ENCODE data around the gene PRKCQ. TPM values are rescaled to one million over a fixed set of nuclear protein-coding genes. Genes with fewer than 3 reads are reported as not detected.

PRKCQ gene
- total RNA-seq, 2 experiments from 2014 or later, result 4.0 to 7.8 TPM

GRCh38 chr10:6622921-6623320, 42.8 kb upstream of the PRKCQ start:
- DNase-seq (ENCODE audit: low spot score), result no peak
- H3K36me3 ChIP-seq (ENCODE audit: insufficient read depth, low read length), result no peaks in the 10 kb centered on the region
- BruUV-seq (replicated peaks), result no TSS peak
- ChIA-PET CTCF (ENCODE audit: unreplicated experiment) (no interaction called here), POLR2A (no interaction called here)
- intact Hi-C loops (cut with micrococcal nuclease; ENCODE audit: unreplicated experiment), result no loop called here
- H3K4me3 ChIP-seq (ENCODE audit: low read depth, low read length, poor library complexity, severe bottlenecking), result no peak overlapping the region
- H4K20me1 ChIP-seq (ENCODE audit: insufficient read depth, low read length), result no peaks in the 10 kb centered on the region
- no peak overlapping the region for H2AFZ ChIP-seq (ENCODE audit: low read length)
- no peaks in the 10 kb centered on the region for H3K4me1 ChIP-seq (ENCODE audit: insufficient read depth, low read length, poor library complexity, severe bottlenecking)
- TF ChIP-seq EZH2phosphoT487 (IDR thresholded peaks at IDR 0.05; ENCODE audit: borderline replicate concordance, low read depth, low read length), result no peak
- TF ChIP-seq CTCF (conservative IDR thresholded peaks at IDR 0.05; ENCODE audit: low read length), result no peak
- H3K9me2 ChIP-seq (ENCODE audit: insufficient read depth, low read length), result no peaks in the 10 kb centered on the region
- no peaks in the 10 kb centered on the region for H3K79me2 ChIP-seq (ENCODE audit: insufficient read depth, low read depth, low read length)
- no peaks in the 10 kb centered on the region for H3K9me3 ChIP-seq (ENCODE audit: low read length)
- no peak overlapping the region for H3K27ac ChIP-seq (ENCODE audit: low read depth, low read length, poor library complexity, severe bottlenecking)
- no peak overlapping the region for H3K4me2 ChIP-seq (ENCODE audit: low read length)

GRCh38 chr10:6621536-6621935, 41.5 kb upstream of the PRKCQ start:
- no peak for DNase-seq (ENCODE audit: low spot score)
- no peaks in the 10 kb centered on the region for H3K4me1 ChIP-seq (ENCODE audit: insufficient read depth, low read length, poor library complexity, severe bottlenecking)
- no peak overlapping the region for H2AFZ ChIP-seq (ENCODE audit: low read length)
- no peaks in the 10 kb centered on the region for H3K36me3 ChIP-seq (ENCODE audit: insufficient read depth, low read length)
- POLR2A ChIA-PET, result no interaction called here
- no peaks in the 10 kb centered on the region for H4K20me1 ChIP-seq (ENCODE audit: insufficient read depth, low read length)
- no peaks in the 10 kb centered on the region for H3K9me2 ChIP-seq (ENCODE audit: insufficient read depth, low read length)
- CTCF ChIA-PET (ENCODE audit: unreplicated experiment), result no interaction called here
- no peak for TF ChIP-seq EZH2phosphoT487 (IDR thresholded peaks at IDR 0.05; ENCODE audit: borderline replicate concordance, low read depth, low read length)
- no peak for TF ChIP-seq CTCF (conservative IDR thresholded peaks at IDR 0.05; ENCODE audit: low read length)
- no peak overlapping the region for H3K4me2 ChIP-seq (ENCODE audit: low read length)
- H3K9me3 ChIP-seq (ENCODE audit: low read length), result no peaks in the 10 kb centered on the region
- no peaks in the 10 kb centered on the region for H3K79me2 ChIP-seq (ENCODE audit: insufficient read depth, low read depth, low read length)
- intact Hi-C loops (cut with micrococcal nuclease; ENCODE audit: unreplicated experiment), result no loop called here
- no peak overlapping the region for H3K27ac ChIP-seq (ENCODE audit: low read depth, low read length, poor library complexity, severe bottlenecking)
- BruUV-seq (replicated peaks), result no TSS peak
- no peak overlapping the region for H3K4me3 ChIP-seq (ENCODE audit: low read depth, low read length, poor library complexity, severe bottlenecking)

GRCh38 chr10:6619660-6620059, 39.6 kb upstream of the PRKCQ start:
- CTCF ChIA-PET (ENCODE audit: unreplicated experiment), result no interaction called here
- Histone ChIP-seq H3K9me3 (ENCODE audit: low read length) (no peaks in the 10 kb centered on the region), H4K20me1 (ENCODE audit: insufficient read depth, low read length) (no peaks in the 10 kb centered on the region)

More at GRCh38 chr10:6619660-6620059, 39.6 kb upstream of the PRKCQ start:
- BruUV-seq (replicated peaks), result no TSS peak
- Histone ChIP-seq H3K4me1 (ENCODE audit: insufficient read depth, low read length, poor library complexity, severe bottlenecking) (no peaks in the 10 kb centered on the region), H2AFZ (ENCODE audit: low read length) (no peak overlapping the region), H3K36me3 (ENCODE audit: insufficient read depth, low read length) (no peaks in the 10 kb centered on the region), H3K9me2 (ENCODE audit: insufficient read depth, low read length) (no peaks in the 10 kb centered on the region), H3K4me2 (ENCODE audit: low read length) (no peak overlapping the region), H3K79me2 (ENCODE audit: insufficient read depth, low read depth, low read length) (no peaks in the 10 kb centered on the region), H3K4me3 (ENCODE audit: low read depth, low read length, poor library complexity, severe bottlenecking) (no peak overlapping the region), H3K27ac (ENCODE audit: low read depth, low read length, poor library complexity, severe bottlenecking) (no peak overlapping the region)
- POLR2A ChIA-PET, result no interaction called here
- DNase-seq (ENCODE audit: low spot score), result no peak
- TF ChIP-seq CTCF (conservative IDR thresholded peaks at IDR 0.05; ENCODE audit: low read length) (no peak), EZH2phosphoT487 (IDR thresholded peaks at IDR 0.05; ENCODE audit: borderline replicate concordance, low read depth, low read length) (no peak)
- intact Hi-C loops (cut with micrococcal nuclease; ENCODE audit: unreplicated experiment), result no loop called here

All from OCI-LY7 (cell line).